HG03045 (cell line): Measurements from ENCODE around the gene GPRC5C.

Source experiments
- ATAC-seq: cut with Tn5 transposase; IDR thresholded peaks from one replicate; pipeline ENCODE4 v1.9.1; 2021; ENCODE audit warnings: mild to moderate bottlenecking, moderate library complexity; ENCODE audit not compliant: unreplicated experiment

GPRC5C gene

GRCh38 chr17:74432766-74433391, 991 bp downstream of the GPRC5C start:
- ATAC-seq = no peak

DNA sequence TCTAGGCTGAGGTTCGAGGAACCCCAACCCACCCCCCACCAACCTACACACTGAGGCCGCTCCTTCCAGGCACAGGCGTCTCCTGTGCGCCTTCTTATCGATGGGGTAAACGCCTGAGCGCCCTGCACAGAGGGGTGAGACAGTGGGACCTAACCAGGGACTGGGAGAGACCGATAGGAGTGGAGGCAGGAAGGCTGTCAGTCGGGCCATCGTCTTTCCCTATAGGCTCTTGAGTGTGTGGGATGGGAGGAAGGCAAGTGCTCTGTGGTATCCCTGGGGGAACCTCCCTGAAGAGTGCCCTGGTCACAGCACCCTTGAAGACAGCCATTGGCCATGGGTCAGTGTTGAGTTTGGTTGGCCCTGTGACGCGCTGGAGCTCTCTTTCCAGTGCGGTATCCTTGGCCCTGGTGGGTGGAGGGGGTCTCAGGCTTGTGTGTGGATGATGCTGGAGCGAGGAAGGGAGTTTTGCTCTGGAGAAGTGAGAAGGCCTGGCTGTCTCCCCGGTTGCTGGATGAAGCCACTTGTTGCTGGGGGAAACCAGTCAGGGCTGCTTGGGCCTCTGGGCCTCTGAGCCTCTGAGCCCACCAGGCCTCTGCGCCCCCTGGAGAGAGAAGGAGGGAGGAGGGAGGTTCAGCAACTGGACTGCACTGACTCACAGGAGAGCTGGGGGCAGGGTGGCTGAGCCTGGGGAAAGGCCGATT, 1.7 kb downstream of the GPRC5C start:
- no peak for ATAC-seq

DNA sequence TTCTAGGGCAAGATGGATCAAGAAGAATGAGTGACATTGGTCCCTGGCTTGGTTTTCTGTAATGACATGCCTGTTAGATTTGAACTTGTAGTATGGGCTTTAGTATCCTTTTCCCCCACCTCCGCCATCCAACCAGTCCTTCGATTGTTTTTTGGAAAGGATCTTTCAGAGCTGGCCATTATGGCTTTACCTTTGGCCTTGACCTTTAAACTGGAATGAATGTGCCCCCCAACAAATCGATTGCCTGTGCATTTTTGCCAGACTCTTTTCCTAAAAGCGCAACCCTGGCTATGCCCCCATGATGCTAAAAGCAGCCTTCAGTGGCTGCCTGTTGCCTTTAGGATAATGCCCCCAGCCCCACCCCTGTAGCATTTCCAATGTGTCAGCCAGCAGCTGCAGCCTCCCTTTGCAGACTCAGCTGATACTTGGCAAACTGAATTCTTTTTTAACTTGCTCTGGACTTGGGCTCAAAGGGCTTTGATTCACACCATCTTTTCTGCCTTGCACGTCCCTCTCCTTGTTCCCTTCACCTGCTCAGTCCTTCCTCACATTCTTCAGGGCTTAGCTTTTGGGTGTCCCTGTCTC, 4.0 kb downstream of the GPRC5C start:
- ATAC-seq = no peak

DNA sequence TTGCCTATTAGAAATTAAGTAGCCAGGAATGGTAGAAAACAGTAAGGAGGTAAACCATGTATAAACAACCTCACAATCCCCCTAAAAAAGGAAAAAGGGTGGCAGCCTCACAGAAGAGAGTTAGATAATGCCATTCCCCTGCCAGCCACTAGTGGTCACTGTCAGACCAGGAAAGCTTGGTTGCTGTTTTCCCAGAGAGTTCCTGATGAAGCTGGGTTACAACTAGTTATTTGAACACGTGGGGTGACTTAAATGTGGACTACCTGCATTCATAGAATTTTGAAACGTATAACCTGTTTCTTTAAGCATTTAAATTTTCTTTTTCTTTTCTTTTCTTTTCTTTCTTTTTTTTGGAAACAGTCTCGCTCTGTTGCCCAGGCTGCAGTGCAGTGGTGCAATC, 5.8 kb downstream of the GPRC5C start:
- ATAC-seq = no peak

DNA sequence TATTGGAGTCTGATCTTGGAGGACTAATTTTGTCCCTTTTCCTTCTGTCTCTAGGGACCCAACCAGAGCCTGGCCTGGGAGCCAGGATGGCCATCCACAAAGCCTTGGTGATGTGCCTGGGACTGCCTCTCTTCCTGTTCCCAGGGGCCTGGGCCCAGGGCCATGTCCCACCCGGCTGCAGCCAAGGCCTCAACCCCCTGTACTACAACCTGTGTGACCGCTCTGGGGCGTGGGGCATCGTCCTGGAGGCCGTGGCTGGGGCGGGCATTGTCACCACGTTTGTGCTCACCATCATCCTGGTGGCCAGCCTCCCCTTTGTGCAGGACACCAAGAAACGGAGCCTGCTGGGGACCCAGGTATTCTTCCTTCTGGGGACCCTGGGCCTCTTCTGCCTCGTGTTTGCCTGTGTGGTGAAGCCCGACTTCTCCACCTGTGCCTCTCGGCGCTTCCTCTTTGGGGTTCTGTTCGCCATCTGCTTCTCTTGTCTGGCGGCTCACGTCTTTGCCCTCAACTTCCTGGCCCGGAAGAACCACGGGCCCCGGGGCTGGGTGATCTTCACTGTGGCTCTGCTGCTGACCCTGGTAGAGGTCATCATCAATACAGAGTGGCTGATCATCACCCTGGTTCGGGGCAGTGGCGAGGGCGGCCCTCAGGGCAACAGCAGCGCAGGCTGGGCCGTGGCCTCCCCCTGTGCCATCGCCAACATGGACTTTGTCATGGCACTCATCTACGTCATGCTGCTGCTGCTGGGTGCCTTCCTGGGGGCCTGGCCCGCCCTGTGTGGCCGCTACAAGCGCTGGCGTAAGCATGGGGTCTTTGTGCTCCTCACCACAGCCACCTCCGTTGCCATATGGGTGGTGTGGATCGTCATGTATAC, 8.0 kb downstream of the GPRC5C start:
- no peak for ATAC-seq

DNA sequence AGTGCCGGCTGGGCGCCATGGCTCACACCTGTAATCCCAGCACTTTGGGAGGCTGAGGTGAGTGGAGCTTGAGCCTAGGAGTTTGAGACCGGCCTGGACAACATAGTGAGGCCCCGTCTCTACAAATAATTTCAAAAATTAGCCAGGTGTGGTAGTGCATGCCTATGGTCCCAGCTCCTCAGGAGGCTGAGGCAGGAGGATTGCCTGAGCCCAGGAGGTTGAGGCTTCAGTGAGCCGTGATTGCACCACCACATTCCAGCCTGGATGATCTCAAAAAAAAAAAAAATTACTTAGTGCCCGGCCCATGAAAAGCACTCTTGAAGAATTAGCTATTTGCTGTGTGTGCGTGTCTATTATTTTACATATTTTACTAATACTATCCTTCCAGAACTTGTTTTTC, 9.6 kb downstream of the GPRC5C start:
- no peak for ATAC-seq

DNA sequence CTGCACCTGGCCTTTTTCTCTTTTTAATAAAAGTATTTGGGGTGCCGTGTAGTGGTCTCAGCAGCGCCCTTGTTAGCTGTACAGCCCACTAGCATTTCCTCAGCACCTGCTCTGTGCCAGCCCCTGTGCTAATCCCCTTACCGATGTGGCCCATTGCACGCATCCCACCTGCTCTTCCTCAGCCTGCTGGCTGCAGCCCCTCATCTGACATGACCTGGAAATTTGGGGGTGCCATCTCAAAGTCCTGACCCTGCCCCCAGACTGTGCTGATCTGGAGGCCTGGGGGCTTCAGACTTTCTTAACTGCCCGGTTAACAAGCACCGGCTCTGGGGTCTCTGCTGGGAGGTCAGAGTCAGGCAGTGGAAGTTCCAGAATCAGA, 10.4 kb downstream of the GPRC5C start:
- ATAC-seq = no peak

GRCh38 chr17:74442670-74443515, 11.0 kb downstream of the GPRC5C start:
- ATAC-seq = peak; percentile 51

DNA sequence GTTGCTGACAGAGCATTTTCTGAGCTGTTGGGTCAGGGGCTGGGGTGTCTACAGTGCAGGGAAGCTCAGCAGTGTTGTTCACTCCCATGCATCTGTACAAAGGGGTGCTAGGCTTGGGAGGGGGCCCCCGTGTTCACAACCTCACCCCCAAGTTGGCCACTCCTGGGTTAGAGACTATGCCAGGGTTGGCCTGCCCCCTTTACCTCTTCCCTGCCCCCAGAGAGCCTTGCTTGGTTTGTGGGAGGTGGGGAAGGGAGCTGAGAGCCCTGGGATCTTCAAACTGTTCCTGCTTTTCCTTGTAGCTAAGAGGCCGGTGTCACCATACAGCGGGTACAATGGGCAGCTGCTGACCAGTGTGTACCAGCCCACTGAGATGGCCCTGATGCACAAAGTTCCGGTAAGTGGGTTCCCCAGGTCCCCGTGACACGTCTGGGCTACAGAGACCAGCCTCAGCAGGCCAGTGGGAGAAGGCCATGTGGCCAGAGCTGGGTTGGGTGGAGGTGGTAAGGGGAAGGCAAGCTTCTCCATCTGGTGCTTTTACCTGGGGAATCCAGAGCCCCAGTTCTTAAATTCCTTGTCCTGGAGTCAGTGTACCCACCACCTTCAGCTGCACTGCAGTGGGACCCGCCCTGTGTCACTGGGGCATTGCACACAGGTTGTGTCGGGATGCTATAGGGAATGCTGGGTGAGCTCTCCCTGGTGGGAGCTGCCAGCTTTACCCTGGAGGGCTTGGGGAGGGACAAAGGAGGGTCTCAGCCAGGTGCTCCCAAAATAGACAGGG, 11.8 kb downstream of the GPRC5C start:
- ATAC-seq = no peak

- no peak for ATAC-seq
Observed at GRCh38 chr17:74444406-74444805, 12.5 kb downstream of the GPRC5C start.

GRCh38 chr17:74445158-74445557, 13.3 kb downstream of the GPRC5C start:
- ATAC-seq = no peak

- no peak for ATAC-seq
Observed at GRCh38 chr17:74446551-74447500, 14.9 kb downstream of the GPRC5C start.

GRCh38 chr17:74447628-74448159, 15.8 kb downstream of the GPRC5C start:
- no peak for ATAC-seq

GRCh38 chr17:74448756-74449155, 16.9 kb downstream of the GPRC5C start:
- ATAC-seq = no peak

GRCh38 chr17:74449306-74449705, 17.4 kb downstream of the GPRC5C start:
- no peak for ATAC-seq

GRCh38 chr17:74449773-74450172, 17.9 kb downstream of the GPRC5C start:
- ATAC-seq = no peak

DNA sequence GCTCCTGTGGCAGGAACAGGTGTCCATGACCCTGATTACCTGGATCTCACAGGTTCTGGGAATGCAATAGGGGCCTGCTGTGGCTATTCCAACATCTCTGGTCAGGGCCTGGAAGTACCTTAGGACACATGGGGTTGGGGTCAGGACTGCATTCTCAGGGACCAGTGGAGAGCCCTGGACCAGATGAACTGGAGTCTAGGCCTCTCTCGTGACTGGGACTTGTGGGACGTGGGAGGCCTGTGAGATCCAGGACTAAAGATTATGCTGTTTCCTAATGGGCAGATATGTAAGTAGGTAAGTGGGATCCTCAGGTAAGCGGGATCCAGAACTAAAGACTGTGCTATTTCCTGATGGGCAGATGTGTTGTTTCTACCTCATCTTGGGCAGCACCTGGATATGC, 18.3 kb downstream of the GPRC5C start:
- ATAC-seq = no peak

DNA sequence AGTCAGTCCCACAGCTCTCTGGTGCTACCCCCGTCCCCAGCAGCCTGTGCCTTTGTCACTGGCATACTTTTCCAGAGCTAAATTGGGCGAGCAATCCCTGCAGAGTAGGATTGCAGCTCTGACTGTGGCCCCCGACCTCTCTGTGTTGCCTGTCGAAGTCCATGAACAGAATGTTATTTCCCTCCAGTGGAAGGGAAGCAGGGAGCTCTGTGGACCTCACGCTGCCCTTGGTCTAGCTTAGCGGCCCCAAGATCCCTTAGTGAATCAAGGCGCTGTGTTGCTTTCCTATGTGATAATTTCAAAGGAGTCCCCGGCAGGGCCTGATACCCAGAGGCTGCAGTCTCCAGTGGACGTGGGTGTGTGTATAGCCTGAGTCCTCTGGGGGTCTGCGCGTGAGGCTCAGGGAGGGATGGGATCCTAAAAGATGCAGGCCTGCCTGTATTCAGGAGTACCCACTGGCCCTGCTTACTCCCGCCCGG, 19.1 kb downstream of the GPRC5C start:
- ATAC-seq = no peak
